Lower lobe of right lung (tissue), 2 donors: ENCODE measurements around the gene MGAT5B. TPM values are rescaled to one million over a fixed set of nuclear protein-coding genes. Genes with fewer than 3 reads are reported as not detected.

Experiments
- ATAC-seq, 2 donors: fragments of 200-7000 bp; cut with Tn5 transposase; one replicate each; pipeline ENCODE4 v1.9.1; 2020 to 2022; ENCODE audit warnings: mild to moderate bottlenecking in 2 of 2, moderate library complexity in 2 of 2
- DNase-seq: peaks from one replicate; pipeline ENCODE4 v3.0.0-alpha.2; 2020
- H3K27ac ChIP-seq: fragments of 200-600 bp; one replicate; pipeline ENCODE4 v1.8.0; 2022
- H3K27me3 ChIP-seq: fragments of 200-600 bp; one replicate; pipeline ENCODE4 v1.8.0; 2022; ENCODE audit warnings: low read depth
- H3K36me3 ChIP-seq: fragments of 200-600 bp; one replicate; pipeline ENCODE4 v1.8.0; 2022; ENCODE audit warnings: mild to moderate bottlenecking
- H3K4me1 ChIP-seq: fragments of 200-600 bp; one replicate; pipeline ENCODE4 v1.8.0; 2022
- H3K4me3 ChIP-seq: fragments of 200-600 bp; one replicate; pipeline ENCODE4 v1.8.0; 2022; ENCODE audit warnings: mild to moderate bottlenecking
- H3K9me3 ChIP-seq: fragments of 200-600 bp; one replicate; pipeline ENCODE4 v1.8.0; 2022
- CTCF ChIP-seq: fragments of 200-600 bp; IDR thresholded peaks from one replicate; pipeline ENCODE4 v1.8.0; 2022; ENCODE audit warnings: antibody characterized with exemption, mild to moderate bottlenecking
- intact Hi-C: fragments of 100-400 bp; cut with DNase I; formaldehyde crosslinking; loops from one replicate; pipeline ENCODE4 v1.11.0; 2022
- total RNA-seq: library from RNA; stranded (reverse); fragmentation: NEBNext Ultra II Directional; extraction: Animal tissue kit (Norgen Biotek cat#: 25700); gene quantifications from one replicate; pipeline ENCODE4 v1.2.1, GENCODE V29; 2021
- donor health status: DM: no; HTN: yes; CAD: no; lungs with severe emphysema.

The MGAT5B gene
- total RNA-seq, 1 donor from 2014 or later: 1.3 TPM

DNA sequence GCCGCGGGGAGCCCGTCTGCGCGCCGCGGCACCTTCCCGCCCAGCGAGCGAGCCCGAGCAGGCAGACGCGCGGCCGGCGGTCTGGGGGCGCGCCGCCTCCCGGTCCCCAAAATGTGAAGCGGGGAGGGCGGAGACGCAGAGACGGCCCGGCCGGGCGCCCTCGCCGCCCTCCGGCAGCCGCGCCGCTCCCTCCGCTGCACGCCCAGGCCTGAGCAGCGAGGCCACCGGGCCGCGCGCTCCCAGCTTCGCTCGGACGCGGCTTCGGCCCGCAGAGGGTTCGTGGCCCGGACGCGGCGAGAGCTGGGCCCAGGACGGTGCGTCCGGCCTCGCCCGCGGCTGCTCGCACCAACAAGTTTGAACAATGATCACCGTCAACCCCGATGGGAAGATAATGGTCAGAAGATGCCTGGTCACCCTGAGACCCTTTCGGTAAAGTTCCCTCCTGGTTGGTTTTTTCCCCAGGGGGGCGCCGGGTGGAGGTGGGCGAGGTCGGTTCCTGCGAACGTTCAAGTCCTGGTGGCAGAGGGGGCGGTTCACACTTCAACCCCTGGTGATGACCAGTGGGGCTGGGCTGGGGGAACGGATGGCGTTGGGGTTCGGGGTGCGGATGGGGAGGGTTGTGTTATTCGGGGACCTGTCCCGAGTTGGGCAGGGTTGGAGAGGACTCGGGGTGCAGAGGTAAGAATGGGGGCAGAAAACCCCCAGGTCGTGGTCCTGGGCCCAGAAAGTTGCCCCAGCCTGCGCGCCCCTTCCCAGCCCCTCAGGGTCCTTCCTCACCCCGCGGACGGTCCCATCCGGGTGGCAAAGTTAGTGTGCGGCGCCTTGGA lies 678 bp downstream of the MGAT5B start:
- Histone ChIP-seq H3K27me3 (peaks cover 42% of the 10 kb centered on the region), H3K4me1 (peaks cover 8% of the 10 kb centered on the region), H3K9me3 (no peaks in the 10 kb centered on the region), H3K27ac (no peak overlapping the region), H3K4me3 (peak overlapping the region; percentile 42), H3K36me3 (no peaks in the 10 kb centered on the region)
- intact Hi-C loops: no loop called here
- DNase-seq (no peak), ATAC-seq (peak in 1 of 2 donors; percentile 1)
- no peak for TF ChIP-seq CTCF

DNA sequence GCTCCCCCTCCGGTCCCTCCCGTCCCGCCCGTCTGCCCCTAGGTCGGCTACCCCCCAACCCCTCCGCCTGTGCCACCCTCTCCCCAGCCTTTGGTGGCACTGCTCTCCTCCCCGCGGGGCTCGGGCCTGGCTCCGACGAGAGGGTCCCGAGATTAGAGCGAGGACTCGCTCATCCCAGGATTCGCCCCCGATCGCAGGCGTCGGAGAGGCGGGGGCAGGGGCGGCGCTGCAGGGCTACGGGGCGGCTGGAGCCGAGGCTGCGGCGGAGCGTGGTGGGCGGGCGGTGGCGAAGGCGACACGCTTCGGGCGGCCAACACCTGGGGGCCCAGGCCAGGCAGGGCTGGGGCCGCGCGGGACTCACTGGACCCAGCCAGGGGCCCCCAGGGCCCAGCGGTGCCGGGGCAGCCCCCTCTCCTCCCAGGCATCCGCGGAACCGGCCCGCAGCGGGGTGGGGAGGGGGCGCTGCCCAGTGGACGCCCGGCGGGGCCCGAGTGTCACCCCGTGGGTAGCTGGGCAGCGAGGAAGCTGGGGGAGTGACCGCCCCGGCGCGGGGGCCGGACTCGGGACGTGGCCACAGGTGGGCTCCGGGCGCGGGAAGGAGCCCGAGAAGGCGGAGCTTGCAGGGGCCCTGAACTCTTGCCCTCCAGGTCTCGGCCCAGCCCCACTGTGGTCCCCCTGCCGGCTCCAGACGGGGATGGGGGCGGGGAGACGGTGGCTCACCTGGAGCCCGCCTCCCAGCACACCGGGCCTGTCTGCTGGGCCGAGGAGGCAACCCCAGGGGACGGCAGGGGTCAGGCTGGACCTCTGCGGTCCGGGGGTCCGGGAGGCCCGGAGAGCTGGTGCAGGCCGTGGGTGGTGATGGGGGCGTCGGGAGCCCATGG lies 1.5 kb downstream of the MGAT5B start:
- H3K27ac ChIP-seq: no peak overlapping the region
- H3K4me1 ChIP-seq: peaks cover 8% of the 10 kb centered on the region
- H3K9me3 ChIP-seq: no peaks in the 10 kb centered on the region
- peak overlapping the region; percentile 42 for H3K4me3 ChIP-seq
- H3K27me3 ChIP-seq: peaks cover 42% of the 10 kb centered on the region
- no peaks in the 10 kb centered on the region for H3K36me3 ChIP-seq
- ATAC-seq: no peak
- TF ChIP-seq CTCF: no peak
- DNase-seq: no peak
- intact Hi-C loops: no loop called here

- Histone ChIP-seq H3K36me3 (no peaks in the 10 kb centered on the region), H3K27me3 (peaks cover 38% of the 10 kb centered on the region), H3K4me3 (no peak overlapping the region), H3K9me3 (no peaks in the 10 kb centered on the region), H3K4me1 (peaks cover 8% of the 10 kb centered on the region), H3K27ac (no peak overlapping the region)
- DNase-seq (no peak), ATAC-seq (no peak)
- intact Hi-C loops: no loop called here
- TF ChIP-seq CTCF: no peak
Observed at GRCh38 chr17:76870377-76870714, 2.1 kb downstream of the MGAT5B start.

GRCh38 chr17:76871668-76872067 lies 3.5 kb downstream of the MGAT5B start:
- H3K9me3 ChIP-seq: no peaks in the 10 kb centered on the region
- H3K4me1 ChIP-seq: peaks cover 8% of the 10 kb centered on the region
- TF ChIP-seq CTCF: no peak
- H3K27ac ChIP-seq: no peak overlapping the region
- intact Hi-C loops: no loop called here
- peaks cover 31% of the 10 kb centered on the region for H3K27me3 ChIP-seq
- DNase-seq (no peak), ATAC-seq (no peak)
- no peaks in the 10 kb centered on the region for H3K36me3 ChIP-seq
- no peak overlapping the region for H3K4me3 ChIP-seq

GRCh38 chr17:76872221-76872873 lies 4.1 kb downstream of the MGAT5B start:
- no peak overlapping the region for H3K27ac ChIP-seq
- no peak for ATAC-seq
- H3K9me3 ChIP-seq: no peaks in the 10 kb centered on the region
- no peak for TF ChIP-seq CTCF
- H3K4me3 ChIP-seq: no peak overlapping the region
- intact Hi-C loops: no loop called here
- H3K36me3 ChIP-seq: no peaks in the 10 kb centered on the region
- DNase-seq: no peak
- H3K27me3 ChIP-seq: peaks cover 31% of the 10 kb centered on the region
- peaks cover 8% of the 10 kb centered on the region for H3K4me1 ChIP-seq
